ENCODE measurements around the gene ZNF205. TPM values are rescaled to one million over a fixed set of nuclear protein-coding genes. Genes with fewer than 3 reads are reported as not detected.
"Not testable (repeated sequence)": the region's sequence is repeated elsewhere in the genome, so short reads cannot be mapped to it uniquely, and the experiment has no call there.

ZNF205 gene
- polyA plus RNA-seq, 1 of the 3 experiments (the other 2 are of a cell fraction), result 9.7 TPM

- H3K27me3 ChIP-seq (ENCODE audit: insufficient read depth), result no peaks in the 10 kb centered on the region; the same call in 1 of the 2 replicates
- no peaks in the 10 kb centered on the region for H3K9me2 ChIP-seq
- no peak overlapping the region for H3K27ac ChIP-seq (ENCODE audit: low read depth in 2 of 2, low read length in 1 of 2)
- no peaks in the 10 kb centered on the region for H4K20me1 ChIP-seq (ENCODE audit: insufficient read depth)
- 100% methylated on average over 1 of the region's 4 CpGs for WGBS (ENCODE audit: low lambda C conversion rate)
- DNase-seq, result no peak
- no peaks in the 10 kb centered on the region for H3K79me2 ChIP-seq (ENCODE audit: insufficient read depth)
- POLR2A ChIA-PET, result no interaction called here
- H3K36me3 ChIP-seq (replicated peaks in 1 of 2; ENCODE audit: control insufficient read depth in 1 of 2, insufficient read depth in 2 of 2, low read length in 1 of 2), result no peaks in the 10 kb centered on the region
- H2AFZ ChIP-seq (ENCODE audit: low read depth), result no peak overlapping the region
- TF ChIP-seq TAF1 (IDR thresholded peaks at IDR 0.05; ENCODE audit: borderline replicate concordance, low read depth, low read length) (no peak), RXRA (IDR thresholded peaks at IDR 0.05; ENCODE audit: borderline replicate concordance, low read depth) (no peak), JUND (IDR thresholded peaks at IDR 0.05) (no peak), YY1 (IDR thresholded peaks at IDR 0.05; ENCODE audit: low read depth) (no peak), SMC3 (IDR thresholded peaks at IDR 0.05; ENCODE audit: low read depth, low read length) (no peak), FOSL2 (IDR thresholded peaks at IDR 0.05; ENCODE audit: borderline replicate concordance, low read depth) (no peak), POLR2AphosphoS5 (IDR thresholded peaks at IDR 0.05; ENCODE audit: low read depth, low read length) (no peak)
- TF ChIP-seq, protein P1, sequence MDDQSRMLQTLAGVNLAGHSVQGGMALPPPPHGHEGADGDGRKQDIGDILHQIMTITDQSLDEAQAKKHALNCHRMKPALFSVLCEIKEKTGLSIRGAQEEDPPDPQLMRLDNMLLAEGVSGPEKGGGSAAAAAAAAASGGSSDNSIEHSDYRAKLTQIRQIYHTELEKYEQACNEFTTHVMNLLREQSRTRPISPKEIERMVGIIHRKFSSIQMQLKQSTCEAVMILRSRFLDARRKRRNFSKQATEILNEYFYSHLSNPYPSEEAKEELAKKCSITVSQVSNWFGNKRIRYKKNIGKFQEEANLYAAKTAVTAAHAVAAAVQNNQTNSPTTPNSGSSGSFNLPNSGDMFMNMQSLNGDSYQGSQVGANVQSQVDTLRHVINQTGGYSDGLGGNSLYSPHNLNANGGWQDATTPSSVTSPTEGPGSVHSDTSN (IDR thresholded peaks at IDR 0.05), result no peak
- TF ChIP-seq, protein P2, sequence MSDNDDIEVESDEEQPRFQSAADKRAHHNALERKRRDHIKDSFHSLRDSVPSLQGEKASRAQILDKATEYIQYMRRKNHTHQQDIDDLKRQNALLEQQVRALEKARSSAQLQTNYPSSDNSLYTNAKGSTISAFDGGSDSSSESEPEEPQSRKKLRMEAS (IDR thresholded peaks at IDR 0.05; ENCODE audit: low read depth), result no peak
- TF ChIP-seq, protein P3, sequence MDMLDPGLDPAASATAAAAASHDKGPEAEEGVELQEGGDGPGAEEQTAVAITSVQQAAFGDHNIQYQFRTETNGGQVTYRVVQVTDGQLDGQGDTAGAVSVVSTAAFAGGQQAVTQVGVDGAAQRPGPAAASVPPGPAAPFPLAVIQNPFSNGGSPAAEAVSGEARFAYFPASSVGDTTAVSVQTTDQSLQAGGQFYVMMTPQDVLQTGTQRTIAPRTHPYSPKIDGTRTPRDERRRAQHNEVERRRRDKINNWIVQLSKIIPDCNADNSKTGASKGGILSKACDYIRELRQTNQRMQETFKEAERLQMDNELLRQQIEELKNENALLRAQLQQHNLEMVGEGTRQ (IDR thresholded peaks at IDR 0.05; ENCODE audit: borderline replicate concordance, low read depth, low read length), result no peak
- H3K4me2 ChIP-seq, result no peak overlapping the region
- no peak overlapping the region for H3K4me3 ChIP-seq (ENCODE audit: low read depth in 2 of 2, low read length in 1 of 2)
- CTCF ChIA-PET, result interaction anchor here (2.9 kb wide), 1 partner anchor 9 kb away, joined by 12 read pairs; no protein-coding TSS in a partner anchor
- no peak overlapping the region for H3K9ac ChIP-seq
- no peaks in the 10 kb centered on the region for H3F3A ChIP-seq (replicated peaks; ENCODE audit: insufficient read depth)
- H3K9me3 ChIP-seq, result no peaks in the 10 kb centered on the region
- H3K4me1 ChIP-seq (ENCODE audit: control insufficient read depth in 1 of 2, insufficient read depth in 2 of 2, low read depth in 1 of 2, low read length in 1 of 2), result no peaks in the 10 kb centered on the region; a peak in 1 of 4 replicates
Measured at GRCh38 chr16:3068487-3068886, 43.9 kb upstream of the ZNF205 start.

- H3K36me3 ChIP-seq (replicated peaks in 1 of 2; ENCODE audit: control insufficient read depth in 1 of 2, insufficient read depth in 2 of 2, low read length in 1 of 2); H3K4me3 ChIP-seq (ENCODE audit: low read depth in 2 of 2, low read length in 1 of 2); H3K27ac ChIP-seq (ENCODE audit: low read depth in 2 of 2, low read length in 1 of 2); H3F3A ChIP-seq (replicated peaks; ENCODE audit: insufficient read depth); H3K4me1 ChIP-seq (ENCODE audit: control insufficient read depth in 1 of 2, insufficient read depth in 2 of 2, low read depth in 1 of 2, low read length in 1 of 2); H4K20me1 ChIP-seq (ENCODE audit: insufficient read depth); H3K27me3 ChIP-seq (ENCODE audit: insufficient read depth); H2AFZ ChIP-seq (ENCODE audit: low read depth); H3K79me2 ChIP-seq (ENCODE audit: insufficient read depth); DNase-seq; POLR2A ChIA-PET; H3K9me3 ChIP-seq; H3K9me2 ChIP-seq; H3K9ac ChIP-seq; H3K4me2 ChIP-seq: not testable (repeated sequence)
- CTCF ChIA-PET, result interaction anchor here (2.9 kb wide), 1 partner anchor 10 kb away, joined by 12 read pairs; no protein-coding TSS in a partner anchor
- 84% methylated on average over 10 of the region's 11 CpGs for WGBS (ENCODE audit: low lambda C conversion rate)
Measured at GRCh38 chr16:3069146-3069545, 43.2 kb upstream of the ZNF205 start.

Data from SK-N-SH (cell line).